PC-9 (cell line): ENCODE measurements around the gene ITGB8.

Experiments used
- EZH2 ChIP-seq: fragments of 200-600 bp; sonication (generic); IDR thresholded peaks from 2 replicates; pipeline ENCODE4 v1.8.0; 2017; ENCODE audit warnings: antibody characterized with exemption, low read depth
- TF ChIP-seq, protein P1 (sequence below): fragments of 200-600 bp; sonication (generic); conservative IDR thresholded peaks from 2 replicates; pipeline ENCODE4 v1.6.1; 2017; ENCODE audit warnings: mixed run types, antibody characterized with exemption, mild to moderate bottlenecking, moderate library complexity

- TF ChIP-seq, protein P1, sequence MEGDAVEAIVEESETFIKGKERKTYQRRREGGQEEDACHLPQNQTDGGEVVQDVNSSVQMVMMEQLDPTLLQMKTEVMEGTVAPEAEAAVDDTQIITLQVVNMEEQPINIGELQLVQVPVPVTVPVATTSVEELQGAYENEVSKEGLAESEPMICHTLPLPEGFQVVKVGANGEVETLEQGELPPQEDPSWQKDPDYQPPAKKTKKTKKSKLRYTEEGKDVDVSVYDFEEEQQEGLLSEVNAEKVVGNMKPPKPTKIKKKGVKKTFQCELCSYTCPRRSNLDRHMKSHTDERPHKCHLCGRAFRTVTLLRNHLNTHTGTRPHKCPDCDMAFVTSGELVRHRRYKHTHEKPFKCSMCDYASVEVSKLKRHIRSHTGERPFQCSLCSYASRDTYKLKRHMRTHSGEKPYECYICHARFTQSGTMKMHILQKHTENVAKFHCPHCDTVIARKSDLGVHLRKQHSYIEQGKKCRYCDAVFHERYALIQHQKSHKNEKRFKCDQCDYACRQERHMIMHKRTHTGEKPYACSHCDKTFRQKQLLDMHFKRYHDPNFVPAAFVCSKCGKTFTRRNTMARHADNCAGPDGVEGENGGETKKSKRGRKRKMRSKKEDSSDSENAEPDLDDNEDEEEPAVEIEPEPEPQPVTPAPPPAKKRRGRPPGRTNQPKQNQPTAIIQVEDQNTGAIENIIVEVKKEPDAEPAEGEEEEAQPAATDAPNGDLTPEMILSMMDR = no peak
- no peak for TF ChIP-seq EZH2
Measured at GRCh38 chr7:20350996-20351692, 20.4 kb downstream of the ITGB8 start.
